ENCODE measurements around the gene DXO.

DNA sequence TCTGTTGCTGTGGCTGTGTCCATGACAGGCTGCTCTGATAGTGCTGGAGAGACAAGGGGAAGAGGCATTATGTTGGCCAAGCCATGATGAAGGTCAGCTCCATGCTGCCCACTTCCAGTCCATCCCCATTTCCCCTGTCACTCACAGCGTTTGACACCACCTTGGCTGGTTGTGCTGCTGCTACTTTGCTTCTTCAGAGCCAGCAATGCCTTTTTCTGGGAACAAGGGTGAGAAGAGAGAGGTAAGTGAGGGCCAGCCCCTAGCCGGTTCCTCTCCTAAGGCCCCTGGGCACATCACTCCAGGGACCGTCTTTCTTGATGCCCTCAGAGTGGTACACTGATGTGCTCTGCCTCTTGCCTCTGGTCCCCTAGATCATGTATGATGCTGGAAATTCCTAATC, 15.1 kb downstream of the DXO start:
- TF ChIP-seq POLR2AphosphoS5 (IDR thresholded peaks at IDR 0.05; ENCODE audit: borderline replicate concordance, low read depth, low read length) (no peak), EZH2 (IDR thresholded peaks at IDR 0.05) (no peak), FOXP2 (optimal IDR thresholded peaks at IDR 0.05; ENCODE audit: control extremely low read depth, extremely low read length, insufficient read depth) (no peak)

Data from SK-N-MC (cell line).